GM23338 (cell line): Measurements from ENCODE around the gene SEMA5A. TPM values are rescaled to one million over a fixed set of nuclear protein-coding genes. Genes with fewer than 3 reads are reported as not detected.

Experiments
- ATAC-seq: fragments of 200-7000 bp; cut with Tn5 transposase; 3 replicates; pipeline ENCODE4 v1.9.1; 2020
- DNase-seq: peaks from one replicate; pipeline ENCODE4 v3.0.0-alpha.2; 2015; ENCODE audit warnings: low spot score
- H2AFZ ChIP-seq: fragments of 200-600 bp; sonication (generic); 2 replicates; pipeline ENCODE4 v1.8.0; 2016; ENCODE audit warnings: antibody characterized with exemption, mild to moderate bottlenecking, moderate library complexity
- H3F3A ChIP-seq: fragments of 200-600 bp; sonication (generic); replicated peaks from 2 replicates; pipeline ENCODE4 v1.8.0; 2017; ENCODE audit warnings: antibody characterized with exemption, mixed run types, low read depth
- H3K27ac ChIP-seq: fragments of 200-600 bp; sonication (generic); 2 replicates; pipeline ENCODE4 v1.6.1; 2016; ENCODE audit warnings: low read depth
- H3K27me3 ChIP-seq: fragments of 200-600 bp; sonication (generic); 2 replicates; pipeline ENCODE4 v1.8.0; 2016; ENCODE audit warnings: mild to moderate bottlenecking, mixed run types, moderate library complexity; ENCODE audit not compliant: insufficient read depth
- H3K36me3 ChIP-seq: fragments of 200-600 bp; sonication (generic); 2 replicates; pipeline ENCODE4 v1.8.0; 2016; ENCODE audit warnings: mild to moderate bottlenecking; ENCODE audit not compliant: insufficient read depth
- H3K4me1 ChIP-seq: fragments of 200-600 bp; sonication (generic); 2 replicates; pipeline ENCODE4 v1.8.0; 2016; ENCODE audit warnings: mild to moderate bottlenecking, moderate library complexity; ENCODE audit not compliant: insufficient read depth
- H3K4me2 ChIP-seq: fragments of 200-600 bp; sonication (generic); 2 replicates; pipeline ENCODE4 v1.7.1; 2017; ENCODE audit warnings: mixed run types
- H3K4me3 ChIP-seq: fragments of 200-600 bp; sonication (generic); 2 replicates; pipeline ENCODE4 v1.6.1; 2016; ENCODE audit warnings: mixed run types
- H3K79me2 ChIP-seq: fragments of 200-600 bp; sonication (generic); replicated peaks from 2 replicates; pipeline ENCODE4 v1.8.0; 2017; ENCODE audit warnings: mild to moderate bottlenecking; ENCODE audit not compliant: insufficient read depth
- H3K9me2 ChIP-seq: fragments of 200-600 bp; sonication (generic); 2 replicates; pipeline ENCODE4 v1.8.0; 2017; ENCODE audit not compliant: insufficient read depth
- H4K20me1 ChIP-seq: fragments of 200-600 bp; sonication (generic); replicated peaks from 2 replicates; pipeline ENCODE4 v1.8.0; 2017; ENCODE audit warnings: mild to moderate bottlenecking; ENCODE audit not compliant: insufficient read depth
- H3K27ac Mint-ChIP-seq: 2 replicates; pipeline ENCODE4 v1.8.0; 2020; ENCODE audit warnings: inconsistent platforms, mild to moderate bottlenecking, moderate library complexity, mixed read lengths
- H3K27me3 Mint-ChIP-seq: 3 replicates; pipeline ENCODE4 v1.8.0; 2022; ENCODE audit warnings: low read depth, mild to moderate bottlenecking, moderate library complexity, mixed read lengths, inconsistent platforms; ENCODE audit not compliant: insufficient read depth, poor library complexity
- H3K36me3 Mint-ChIP-seq: 3 replicates; pipeline ENCODE4 v1.8.0; 2021; ENCODE audit warnings: low read depth, mild to moderate bottlenecking, inconsistent platforms, moderate library complexity, mixed read lengths
- H3K4me1 Mint-ChIP-seq: 3 replicates; pipeline ENCODE4 v1.8.0; 2020; ENCODE audit warnings: mild to moderate bottlenecking, inconsistent platforms, mixed read lengths
- H3K4me3 Mint-ChIP-seq: 3 replicates; pipeline ENCODE4 v1.8.0; 2021; ENCODE audit warnings: moderate library complexity, mild to moderate bottlenecking, inconsistent platforms, mixed read lengths
- H3K9me3 Mint-ChIP-seq: 3 replicates; pipeline ENCODE4 v1.8.0; 2020; ENCODE audit warnings: moderate library complexity, mild to moderate bottlenecking, inconsistent platforms, mixed read lengths
- CREB1 ChIP-seq: fragments of 250-450 bp; sonication (Bioruptor Pico); IDR thresholded peaks from 2 replicates; pipeline ENCODE4 v1.5.0; 2020; ENCODE audit warnings: low read depth, mild to moderate bottlenecking, moderate library complexity
- EZH2phosphoT487 ChIP-seq: fragments of 200-600 bp; sonication (generic); IDR thresholded peaks from one replicate; pipeline ENCODE4 v1.8.1; 2018; ENCODE audit warnings: antibody characterized with exemption; ENCODE audit not compliant: unreplicated experiment
- JUNB ChIP-seq: IDR thresholded peaks from one replicate; pipeline ENCODE4 v1.6.1; 2016; ENCODE audit warnings: antibody characterized with exemption; ENCODE audit not compliant: unreplicated experiment
- NANOG ChIP-seq: IDR thresholded peaks from 2 replicates; pipeline ENCODE4 v1.6.1; 2016; ENCODE audit warnings: antibody characterized with exemption, borderline replicate concordance
- REST ChIP-seq: IDR thresholded peaks from one replicate; pipeline ENCODE4 v1.6.1; 2018; ENCODE audit warnings: antibody characterized with exemption; ENCODE audit not compliant: unreplicated experiment
- STAT1 ChIP-seq: IDR thresholded peaks from one replicate; pipeline ENCODE4 v1.6.1; 2016; ENCODE audit warnings: antibody characterized with exemption; ENCODE audit not compliant: unreplicated experiment
- ZNF114 ChIP-seq: fragments of 250-450 bp; sonication (Bioruptor Pico); IDR thresholded peaks from 2 replicates; pipeline ENCODE4 v1.5.0; 2020; ENCODE audit warnings: mild to moderate bottlenecking, moderate library complexity
- ZNF331 ChIP-seq: fragments of 250-450 bp; sonication (Bioruptor Pico); IDR thresholded peaks from 2 replicates; pipeline ENCODE4 v1.5.0; 2020; ENCODE audit warnings: low read depth, mild to moderate bottlenecking, moderate library complexity
- ZNF462 ChIP-seq: fragments of 250-450 bp; sonication (Bioruptor Pico); IDR thresholded peaks from 2 replicates; pipeline ENCODE4 v1.5.0; 2020; ENCODE audit warnings: mild to moderate bottlenecking, moderate library complexity
- polyA plus RNA-seq: library from polyadenylated mRNA; unstranded; fragments of >200 nt; fragmentation: Nextera tagmentation; extraction: Ambion mirVana; gene quantifications from 2 replicates; pipeline ENCODE4 v1.2.1, GENCODE V29; 2016
- total RNA-seq: library from RNA; depleted of rRNA; stranded (reverse); fragments of >200 nt; shearing (Covaris generic); gene quantifications from 2 replicates; pipeline ENCODE4 v1.2.3, GENCODE V29; 2014
- TF ChIP-seq, protein P1 (sequence below), 2 experiments: fragments of 200-600 bp in 1 of 2; sonication (generic) in 1 of 2; conservative IDR thresholded peaks; 2 replicates each; pipeline versions ENCODE4 v1.5.1 to v1.6.1; 2016 to 2017; ENCODE audit warnings: antibody characterized with exemption in 2 of 2, low read depth in 2 of 2, mild to moderate bottlenecking in 2 of 2, moderate library complexity in 1 of 2
- TF ChIP-seq, protein P2 (sequence below): IDR thresholded peaks from 2 replicates; pipeline ENCODE4 v1.6.1; 2016; ENCODE audit warnings: antibody characterized with exemption

Gene SEMA5A
- total and polyA plus RNA-seq, 2 experiments from 2014 or later: 2.1 to 8.1 TPM

DNA sequence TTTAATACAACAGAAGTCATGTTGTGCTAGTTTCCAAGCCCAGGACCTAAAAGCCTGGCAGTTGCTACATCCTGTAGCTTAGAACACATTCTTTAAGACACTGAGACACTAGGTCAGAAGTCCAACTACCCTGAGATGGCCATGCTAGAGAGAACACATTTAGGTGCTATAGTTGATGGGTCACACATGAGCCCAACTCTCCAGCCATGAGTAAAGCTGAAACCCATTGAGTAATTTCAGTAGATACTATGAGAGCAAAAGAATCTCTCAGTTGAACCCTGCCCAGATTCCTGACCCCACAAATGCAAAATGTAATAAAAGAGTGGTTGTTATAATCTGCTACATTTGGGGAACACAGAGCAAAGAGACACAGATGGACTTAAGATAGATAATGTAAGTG is 164.4 kb downstream of the SEMA5A start (continued):
- TF ChIP-seq, protein P1, sequence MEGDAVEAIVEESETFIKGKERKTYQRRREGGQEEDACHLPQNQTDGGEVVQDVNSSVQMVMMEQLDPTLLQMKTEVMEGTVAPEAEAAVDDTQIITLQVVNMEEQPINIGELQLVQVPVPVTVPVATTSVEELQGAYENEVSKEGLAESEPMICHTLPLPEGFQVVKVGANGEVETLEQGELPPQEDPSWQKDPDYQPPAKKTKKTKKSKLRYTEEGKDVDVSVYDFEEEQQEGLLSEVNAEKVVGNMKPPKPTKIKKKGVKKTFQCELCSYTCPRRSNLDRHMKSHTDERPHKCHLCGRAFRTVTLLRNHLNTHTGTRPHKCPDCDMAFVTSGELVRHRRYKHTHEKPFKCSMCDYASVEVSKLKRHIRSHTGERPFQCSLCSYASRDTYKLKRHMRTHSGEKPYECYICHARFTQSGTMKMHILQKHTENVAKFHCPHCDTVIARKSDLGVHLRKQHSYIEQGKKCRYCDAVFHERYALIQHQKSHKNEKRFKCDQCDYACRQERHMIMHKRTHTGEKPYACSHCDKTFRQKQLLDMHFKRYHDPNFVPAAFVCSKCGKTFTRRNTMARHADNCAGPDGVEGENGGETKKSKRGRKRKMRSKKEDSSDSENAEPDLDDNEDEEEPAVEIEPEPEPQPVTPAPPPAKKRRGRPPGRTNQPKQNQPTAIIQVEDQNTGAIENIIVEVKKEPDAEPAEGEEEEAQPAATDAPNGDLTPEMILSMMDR (conservative IDR thresholded peaks at IDR 0.05; ENCODE audit: low read depth in 2 of 2): no peak

DNA sequence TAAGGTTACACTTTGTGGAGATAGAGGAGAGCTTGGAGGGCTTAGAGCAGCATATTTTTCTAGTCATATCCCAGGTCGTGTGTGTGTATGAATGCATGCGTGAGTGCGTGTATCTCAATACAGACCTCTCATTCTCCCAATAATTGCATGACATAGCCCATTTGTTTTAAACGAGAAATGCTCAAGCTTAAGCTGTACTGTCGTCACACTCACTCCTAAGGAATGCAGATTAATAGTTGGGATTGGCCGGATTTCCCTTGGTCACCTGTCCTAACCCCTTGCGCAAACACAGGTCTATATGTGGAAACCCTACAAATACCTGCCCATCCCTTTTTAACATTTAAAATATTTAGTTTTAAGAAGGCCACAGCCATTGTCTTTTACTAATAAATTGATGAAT is 165.8 kb downstream of the SEMA5A start:
- Mint-ChIP-seq H3K4me1 (no peaks in the 10 kb centered on the region), H3K9me3 (no peaks in the 10 kb centered on the region), H3K27ac (no peak overlapping the region), H3K4me3 (no peak overlapping the region), H3K27me3 (peaks cover 4% of the 10 kb centered on the region), H3K36me3 (no peaks in the 10 kb centered on the region; the same call in 2 of the 3 replicates)
- Histone ChIP-seq H3K4me2 (no peak overlapping the region), H3K79me2 (no peaks in the 10 kb centered on the region), H3K4me1 (no peaks in the 10 kb centered on the region), H2AFZ (no peak overlapping the region), H3K9me2 (no peaks in the 10 kb centered on the region), H4K20me1 (no peaks in the 10 kb centered on the region), H3F3A (no peaks in the 10 kb centered on the region), H3K36me3 (no peaks in the 10 kb centered on the region), H3K27ac (no peak overlapping the region), H3K4me3 (no peak overlapping the region), H3K27me3 (no peaks in the 10 kb centered on the region)
- DNase-seq (no peak), ATAC-seq (no peak)
- TF ChIP-seq, protein P2, sequence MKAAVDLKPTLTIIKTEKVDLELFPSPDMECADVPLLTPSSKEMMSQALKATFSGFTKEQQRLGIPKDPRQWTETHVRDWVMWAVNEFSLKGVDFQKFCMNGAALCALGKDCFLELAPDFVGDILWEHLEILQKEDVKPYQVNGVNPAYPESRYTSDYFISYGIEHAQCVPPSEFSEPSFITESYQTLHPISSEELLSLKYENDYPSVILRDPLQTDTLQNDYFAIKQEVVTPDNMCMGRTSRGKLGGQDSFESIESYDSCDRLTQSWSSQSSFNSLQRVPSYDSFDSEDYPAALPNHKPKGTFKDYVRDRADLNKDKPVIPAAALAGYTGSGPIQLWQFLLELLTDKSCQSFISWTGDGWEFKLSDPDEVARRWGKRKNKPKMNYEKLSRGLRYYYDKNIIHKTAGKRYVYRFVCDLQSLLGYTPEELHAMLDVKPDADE: no peak
- TF ChIP-seq REST (no peak), ZNF462 (CRISPR knock-in tag) (no peak), STAT1 (no peak), NANOG (no peak), JUNB (no peak), ZNF331 (CRISPR knock-in tag) (no peak), CREB1 (no peak), EZH2phosphoT487 (no peak), ZNF114 (CRISPR knock-in tag) (no peak)
- TF ChIP-seq, protein P1 (conservative IDR thresholded peaks at IDR 0.05; ENCODE audit: low read depth in 2 of 2): no peak
